Transverse colon (tissue), 4 donors: ENCODE measurements around the gene TARS2.

Source experiments
- POLR2A ChIP-seq: fragments of 450-650 bp; IDR thresholded peaks from one replicate; pipeline ENCODE4 v1.6.1; 2016; ENCODE audit warnings: antibody characterized with exemption, mild to moderate bottlenecking, moderate library complexity
- POLR2AphosphoS5 ChIP-seq, 3 donors: sonication (generic); formaldehyde crosslinking; IDR thresholded peaks; one replicate each; pipeline ENCODE4 v1.6.1; 2016; ENCODE audit warnings: antibody characterized with exemption in 3 of 3
- TF ChIP-seq, protein P1 (sequence below), 5 experiments: fragments of 200-600 bp in 3 of 5; fragments of 450-650 bp in 2 of 5; sonication (generic) in 3 of 5; IDR thresholded peaks; 1 replicate in 2 of 5; 2 replicates in 3 of 5; pipeline ENCODE4 v1.5.1; 2016 to 2017; ENCODE audit warnings: antibody characterized with exemption in 5 of 5, inconsistent platforms in 3 of 5, mild to moderate bottlenecking in 2 of 5, moderate library complexity in 1 of 5

DNA sequence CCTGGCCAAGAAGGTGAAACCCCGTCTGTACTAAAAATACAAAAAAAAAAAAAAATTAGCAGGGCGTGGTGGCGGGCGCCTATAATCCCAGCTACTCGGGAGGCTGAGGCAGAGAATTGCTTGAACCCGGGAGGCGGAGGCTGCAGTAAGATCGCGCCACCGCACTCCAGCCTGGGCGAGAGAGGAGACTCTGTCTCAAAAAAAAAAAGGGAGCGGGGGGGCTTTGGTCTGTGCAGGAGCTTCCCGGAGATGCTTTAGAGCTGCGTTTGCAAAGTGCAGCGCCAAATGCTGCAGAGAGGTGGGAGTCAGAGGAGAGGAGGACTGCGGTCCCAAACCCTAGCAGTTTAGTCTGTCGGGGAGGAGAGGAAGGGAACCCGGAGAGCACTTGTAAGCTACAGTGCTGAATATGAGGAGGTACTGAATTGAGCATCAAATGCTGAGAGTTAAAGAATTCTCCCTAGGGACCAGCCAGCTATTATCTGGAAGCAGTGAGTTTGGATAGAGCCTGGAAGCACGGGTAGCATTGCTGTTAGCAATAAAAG lies 28.9 kb downstream of the TARS2 start:
- no peak for TF ChIP-seq POLR2AphosphoS5 (IDR thresholded peaks at IDR 0.05)
- TF ChIP-seq, protein P1, sequence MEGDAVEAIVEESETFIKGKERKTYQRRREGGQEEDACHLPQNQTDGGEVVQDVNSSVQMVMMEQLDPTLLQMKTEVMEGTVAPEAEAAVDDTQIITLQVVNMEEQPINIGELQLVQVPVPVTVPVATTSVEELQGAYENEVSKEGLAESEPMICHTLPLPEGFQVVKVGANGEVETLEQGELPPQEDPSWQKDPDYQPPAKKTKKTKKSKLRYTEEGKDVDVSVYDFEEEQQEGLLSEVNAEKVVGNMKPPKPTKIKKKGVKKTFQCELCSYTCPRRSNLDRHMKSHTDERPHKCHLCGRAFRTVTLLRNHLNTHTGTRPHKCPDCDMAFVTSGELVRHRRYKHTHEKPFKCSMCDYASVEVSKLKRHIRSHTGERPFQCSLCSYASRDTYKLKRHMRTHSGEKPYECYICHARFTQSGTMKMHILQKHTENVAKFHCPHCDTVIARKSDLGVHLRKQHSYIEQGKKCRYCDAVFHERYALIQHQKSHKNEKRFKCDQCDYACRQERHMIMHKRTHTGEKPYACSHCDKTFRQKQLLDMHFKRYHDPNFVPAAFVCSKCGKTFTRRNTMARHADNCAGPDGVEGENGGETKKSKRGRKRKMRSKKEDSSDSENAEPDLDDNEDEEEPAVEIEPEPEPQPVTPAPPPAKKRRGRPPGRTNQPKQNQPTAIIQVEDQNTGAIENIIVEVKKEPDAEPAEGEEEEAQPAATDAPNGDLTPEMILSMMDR (IDR thresholded peaks at IDR 0.05), result peak in 3 of 5 experiments; percentile 3 to 20 (median 6)
- TF ChIP-seq POLR2A, result no peak
